ENCODE data around the gene CEP70. TPM values are rescaled to one million over a fixed set of nuclear protein-coding genes. Genes with fewer than 3 reads are reported as not detected.

Gene CEP70
- polyA plus RNA-seq, 3 donors: 0.11 TPM; not detected in 2

GRCh38 chr3:138458774-138459499 lies 135.1 kb downstream of the CEP70 start:
- Histone ChIP-seq H3K4me3 (replicated peaks in 1 of 3; ENCODE audit: low read depth in 2 of 3, low read length in 3 of 3) (no peak overlapping the region), H3K4me1 (ENCODE audit: control insufficient read depth in 1 of 2, insufficient read depth in 2 of 2, low read length in 2 of 2) (no peaks in the 10 kb centered on the region), H3K9me3 (replicated peaks in 1 of 2; ENCODE audit: control insufficient read depth in 1 of 2, insufficient read depth in 1 of 2, low read length in 2 of 2) (no peaks in the 10 kb centered on the region), H2AFZ (ENCODE audit: insufficient read depth, low read depth, low read length, poor library complexity, severe bottlenecking) (no peak overlapping the region), H3K27me3 (ENCODE audit: control insufficient read depth in 2 of 2, insufficient read depth in 2 of 2, low read length in 2 of 2) (no peaks in the 10 kb centered on the region), H4K20me1 (ENCODE audit: insufficient read depth, low read length) (no peaks in the 10 kb centered on the region), H3K27ac (ENCODE audit: low read depth in 1 of 2, low read length in 2 of 2) (no peak overlapping the region), H3K36me3 (replicated peaks in 1 of 2; ENCODE audit: control insufficient read depth in 1 of 2, insufficient read depth in 2 of 2, low read length in 2 of 2) (no peaks in the 10 kb centered on the region), H3K9ac (ENCODE audit: insufficient read depth, low read length, poor library complexity, severe bottlenecking) (no peak overlapping the region), H3K4me2 (replicated peaks; ENCODE audit: extremely low read depth, low read length, poor library complexity, severe bottlenecking) (no peak overlapping the region), H3K79me2 (ENCODE audit: insufficient read depth, low read length) (no peaks in the 10 kb centered on the region)
- TF ChIP-seq CTCF (IDR thresholded peaks at IDR 0.05): no peak
- no peaks in the 10 kb centered on the region for H3K36me3 Mint-ChIP-seq
- no peak for DNase-seq
- peak overlapping the region in 1 of 7 donors; percentile 25 for H3K27ac Mint-ChIP-seq
- H3K4me3 Mint-ChIP-seq: no peak overlapping the region
- intact Hi-C loops (cut with micrococcal nuclease): no loop called here
- peaks cover 1 to 11% (median 6%) of the 10 kb centered on the region in 3 donors for H3K27me3 Mint-ChIP-seq (ENCODE audit: low read depth in 3 of 3)
- H3K9me3 Mint-ChIP-seq: peaks cover 0 to 3% (median 0%) of the 10 kb centered on the region in 7 donors
- WGBS (ENCODE audit: insufficient coverage): 74% methylated on average over 7 of the region's 9 CpGs
- peaks cover 3% of the 10 kb centered on the region for H3K4me1 Mint-ChIP-seq

GRCh38 chr3:138457863-138458735 lies 136.0 kb downstream of the CEP70 start:
- no peaks in the 10 kb centered on the region for H4K20me1 ChIP-seq (ENCODE audit: insufficient read depth, low read length)
- no peak overlapping the region for H2AFZ ChIP-seq (ENCODE audit: insufficient read depth, low read depth, low read length, poor library complexity, severe bottlenecking)
- H3K9me3 ChIP-seq (replicated peaks in 1 of 2; ENCODE audit: control insufficient read depth in 1 of 2, insufficient read depth in 1 of 2, low read length in 2 of 2): no peaks in the 10 kb centered on the region
- H3K79me2 ChIP-seq (ENCODE audit: insufficient read depth, low read length): no peaks in the 10 kb centered on the region
- Mint-ChIP-seq H3K27me3 (ENCODE audit: low read depth in 3 of 3) (peaks cover 3 to 11% (median 6%) of the 10 kb centered on the region in 3 donors), H3K27ac (no peak overlapping the region), H3K9me3 (peaks cover 0 to 3% (median 0%) of the 10 kb centered on the region in 7 donors), H3K36me3 (no peaks in the 10 kb centered on the region), H3K4me3 (no peak overlapping the region), H3K4me1 (peaks cover 3% of the 10 kb centered on the region)
- H3K27me3 ChIP-seq (ENCODE audit: control insufficient read depth in 2 of 2, insufficient read depth in 2 of 2, low read length in 2 of 2): no peaks in the 10 kb centered on the region
- no peaks in the 10 kb centered on the region for H3K36me3 ChIP-seq (replicated peaks in 1 of 2; ENCODE audit: control insufficient read depth in 1 of 2, insufficient read depth in 2 of 2, low read length in 2 of 2)
- DNase-seq: no peak
- H3K4me2 ChIP-seq (replicated peaks; ENCODE audit: extremely low read depth, low read length, poor library complexity, severe bottlenecking): no peak overlapping the region
- no peak overlapping the region for H3K9ac ChIP-seq (ENCODE audit: insufficient read depth, low read length, poor library complexity, severe bottlenecking)
- no peak overlapping the region for H3K4me3 ChIP-seq (replicated peaks in 1 of 3; ENCODE audit: low read depth in 2 of 3, low read length in 3 of 3)
- no peaks in the 10 kb centered on the region for H3K4me1 ChIP-seq (ENCODE audit: control insufficient read depth in 1 of 2, insufficient read depth in 2 of 2, low read length in 2 of 2)
- intact Hi-C loops (cut with micrococcal nuclease): no loop called here
- 92% methylated on average over 6 of the region's 11 CpGs for WGBS (ENCODE audit: insufficient coverage)
- no peak for TF ChIP-seq CTCF (IDR thresholded peaks at IDR 0.05)
- no peak overlapping the region for H3K27ac ChIP-seq (ENCODE audit: low read depth in 1 of 2, low read length in 2 of 2)
